PC-9 (cell line): Measurements from ENCODE around the gene ZNF146. TPM values are rescaled to one million over a fixed set of nuclear protein-coding genes. Genes with fewer than 3 reads are reported as not detected.

Experiments
- BruUV-seq: library from RNA; stranded (reverse); fragments of 400-500 nt; replicated peaks from 2 replicates; lab custom pipeline; 2021; lab: Mats Ljungman, UMichigan
- CTCF ChIA-PET: fragments of 300-600 bp; sonication (Branson Sonifier 250); formaldehyde crosslinking; loops from one replicate; lab custom pipeline; 2022; ENCODE audit warnings: antibody characterized with exemption; lab: Charles Lee
- POLR2A ChIA-PET: fragments of 300-600 bp; sonication (Branson Sonifier 250); formaldehyde crosslinking; loops from one replicate; lab custom pipeline; 2022; ENCODE audit warnings: antibody characterized with exemption; ENCODE audit not compliant: unreplicated experiment; lab: Charles Lee
- DNase-seq, 2 experiments: peaks; one replicate each; pipeline versions ENCODE4 v3.0.0 to v3.0.0-alpha.2; 2015 to 2022; ENCODE audit warnings: mixed read lengths in 1 of 2
- H2AFZ ChIP-seq: fragments of 200-600 bp; sonication (generic); 2 replicates; pipeline ENCODE4 v1.8.1; 2017; ENCODE audit warnings: antibody characterized with exemption
- H3F3A ChIP-seq: fragments of 200-600 bp; sonication (generic); 2 replicates; pipeline ENCODE4 v1.8.1; 2017; ENCODE audit warnings: antibody characterized with exemption, mild to moderate bottlenecking, low read depth; ENCODE audit not compliant: insufficient read depth
- H3K27ac ChIP-seq: fragments of 200-600 bp; sonication (generic); 2 replicates; pipeline ENCODE4 v1.6.1; 2016; ENCODE audit warnings: mixed run types
- H3K27me3 ChIP-seq: fragments of 200-600 bp; sonication (generic); 2 replicates; pipeline ENCODE4 v1.6.1; 2016; ENCODE audit warnings: low read depth, mixed run types; ENCODE audit not compliant: insufficient read depth
- H3K36me3 ChIP-seq: fragments of 200-600 bp; sonication (generic); 2 replicates; pipeline ENCODE4 v1.6.1; 2016; ENCODE audit warnings: low read depth, mixed run types
- H3K4me1 ChIP-seq: fragments of 200-600 bp; sonication (generic); replicated peaks from 2 replicates; pipeline ENCODE4 v1.6.1; 2016; ENCODE audit warnings: mixed run types; ENCODE audit not compliant: insufficient read depth
- H3K4me2 ChIP-seq: fragments of 200-600 bp; sonication (generic); 2 replicates; pipeline ENCODE4 v1.6.1; 2017; ENCODE audit warnings: mixed run types
- H3K4me3 ChIP-seq: fragments of 200-600 bp; sonication (generic); 2 replicates; pipeline ENCODE4 v1.6.1; 2016; ENCODE audit warnings: mixed run types
- H3K79me2 ChIP-seq: fragments of 200-600 bp; sonication (generic); 2 replicates; pipeline ENCODE4 v1.6.1; 2017; ENCODE audit warnings: low read depth, mixed run types
- H3K9me2 ChIP-seq: fragments of 200-600 bp; sonication (generic); 2 replicates; pipeline ENCODE4 v1.8.1; 2017; ENCODE audit warnings: mild to moderate bottlenecking; ENCODE audit not compliant: insufficient read depth
- H3K9me3 ChIP-seq: fragments of 200-600 bp; sonication (generic); 2 replicates; pipeline ENCODE4 v1.8.1; 2016; ENCODE audit warnings: low read depth; ENCODE audit not compliant: insufficient read depth
- H4K20me1 ChIP-seq: fragments of 200-600 bp; sonication (generic); 2 replicates; pipeline ENCODE4 v1.8.1; 2017; ENCODE audit not compliant: insufficient read depth
- EZH2 ChIP-seq: fragments of 200-600 bp; sonication (generic); IDR thresholded peaks from 2 replicates; pipeline ENCODE4 v1.8.0; 2017; ENCODE audit warnings: antibody characterized with exemption, low read depth
- intact Hi-C: fragments of 100-400 bp; cut with micrococcal nuclease; formaldehyde crosslinking; loops from one replicate; pipeline ENCODE4 v1.10.0; 2022; ENCODE audit not compliant: unreplicated experiment
- total RNA-seq: library from RNA; stranded (reverse); gene quantifications from 2 replicates; pipeline ENCODE4 v1.2.3, GENCODE V29; 2021
- TF ChIP-seq, protein P1 (sequence below): fragments of 200-600 bp; sonication (generic); conservative IDR thresholded peaks from 2 replicates; pipeline ENCODE4 v1.6.1; 2017; ENCODE audit warnings: mixed run types, antibody characterized with exemption, mild to moderate bottlenecking, moderate library complexity

ZNF146 gene
- total RNA-seq, 1 experiment from 2014 or later = 53.1 TPM

DNA sequence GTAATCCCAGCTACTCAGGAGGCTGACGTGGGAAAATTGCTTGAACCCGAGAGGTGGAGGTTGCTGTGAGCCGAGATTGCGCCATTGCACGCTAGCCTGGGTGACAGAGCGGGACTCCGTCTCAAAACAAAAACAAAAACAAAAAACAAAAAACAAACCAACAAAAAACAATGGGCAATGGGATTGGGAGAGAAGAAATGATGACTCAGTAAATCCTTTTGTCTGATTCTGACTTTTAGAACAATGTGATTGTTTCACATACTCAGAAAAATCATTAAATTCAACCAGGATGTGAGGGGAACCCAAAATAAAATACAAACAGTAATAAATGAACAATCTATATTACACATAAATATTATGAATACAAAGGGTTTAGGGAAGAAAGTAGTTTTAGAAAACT lies 5.5 kb upstream of the ZNF146 start:
- Histone ChIP-seq H3F3A (no peaks in the 10 kb centered on the region), H3K4me3 (no peak overlapping the region), H3K27ac (no peak overlapping the region), H3K27me3 (no peaks in the 10 kb centered on the region), H4K20me1 (no peaks in the 10 kb centered on the region), H3K36me3 (no peaks in the 10 kb centered on the region), H2AFZ (no peak overlapping the region), H3K4me2 (no peak overlapping the region), H3K4me1 (peaks cover 5% of the 10 kb centered on the region), H3K9me2 (no peaks in the 10 kb centered on the region), H3K79me2 (peaks cover 14% of the 10 kb centered on the region), H3K9me3 (no peaks in the 10 kb centered on the region)
- POLR2A ChIA-PET = no interaction called here
- no peak for DNase-seq
- no peak for TF ChIP-seq EZH2
- TF ChIP-seq, protein P1, sequence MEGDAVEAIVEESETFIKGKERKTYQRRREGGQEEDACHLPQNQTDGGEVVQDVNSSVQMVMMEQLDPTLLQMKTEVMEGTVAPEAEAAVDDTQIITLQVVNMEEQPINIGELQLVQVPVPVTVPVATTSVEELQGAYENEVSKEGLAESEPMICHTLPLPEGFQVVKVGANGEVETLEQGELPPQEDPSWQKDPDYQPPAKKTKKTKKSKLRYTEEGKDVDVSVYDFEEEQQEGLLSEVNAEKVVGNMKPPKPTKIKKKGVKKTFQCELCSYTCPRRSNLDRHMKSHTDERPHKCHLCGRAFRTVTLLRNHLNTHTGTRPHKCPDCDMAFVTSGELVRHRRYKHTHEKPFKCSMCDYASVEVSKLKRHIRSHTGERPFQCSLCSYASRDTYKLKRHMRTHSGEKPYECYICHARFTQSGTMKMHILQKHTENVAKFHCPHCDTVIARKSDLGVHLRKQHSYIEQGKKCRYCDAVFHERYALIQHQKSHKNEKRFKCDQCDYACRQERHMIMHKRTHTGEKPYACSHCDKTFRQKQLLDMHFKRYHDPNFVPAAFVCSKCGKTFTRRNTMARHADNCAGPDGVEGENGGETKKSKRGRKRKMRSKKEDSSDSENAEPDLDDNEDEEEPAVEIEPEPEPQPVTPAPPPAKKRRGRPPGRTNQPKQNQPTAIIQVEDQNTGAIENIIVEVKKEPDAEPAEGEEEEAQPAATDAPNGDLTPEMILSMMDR = no peak
- CTCF ChIA-PET = no interaction called here
- intact Hi-C loops = no loop called here
- no TSS peak for BruUV-seq

DNA sequence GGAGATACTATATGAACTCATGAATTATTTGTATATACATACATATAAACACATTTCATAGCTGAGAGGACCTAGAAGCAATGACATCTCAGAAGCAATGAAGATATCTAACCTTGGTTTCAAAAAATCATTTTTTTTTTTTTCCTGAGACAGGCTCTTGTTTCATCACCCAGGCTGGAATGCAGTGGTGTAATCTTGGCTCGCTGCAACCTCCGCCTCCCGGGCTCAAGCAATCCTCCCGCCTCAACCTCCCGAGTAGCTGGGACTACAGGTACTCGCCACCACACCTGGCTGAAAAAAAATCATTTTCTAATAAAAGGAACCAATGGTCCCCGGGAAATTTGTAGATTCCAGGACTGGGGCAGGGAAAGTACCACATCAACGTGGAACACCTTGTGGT lies 4.4 kb upstream of the ZNF146 start:
- Histone ChIP-seq H3K27me3 (no peaks in the 10 kb centered on the region), H3K9me3 (no peaks in the 10 kb centered on the region), H3K4me3 (no peak overlapping the region), H3F3A (no peaks in the 10 kb centered on the region), H2AFZ (no peak overlapping the region), H3K4me1 (peaks cover 5% of the 10 kb centered on the region), H3K9me2 (no peaks in the 10 kb centered on the region), H3K27ac (no peak overlapping the region), H4K20me1 (no peaks in the 10 kb centered on the region), H3K36me3 (no peaks in the 10 kb centered on the region), H3K4me2 (no peak overlapping the region), H3K79me2 (peaks cover 20% of the 10 kb centered on the region)
- ChIA-PET POLR2A (interaction anchor here (0.7 kb wide), 1 partner anchor 328 kb away, joined by 17 read pairs; no protein-coding TSS in a partner anchor), CTCF (no interaction called here)
- no TSS peak for BruUV-seq
- intact Hi-C loops = loop anchor here (5.0 to 10.0 kb wide), 2 partner anchors 277 to 564 kb away; partner anchors contain the start of genes ZNF566 and ZNF850
- DNase-seq = no peak
- TF ChIP-seq EZH2 = no peak
- TF ChIP-seq, protein P1 = no peak

DNA sequence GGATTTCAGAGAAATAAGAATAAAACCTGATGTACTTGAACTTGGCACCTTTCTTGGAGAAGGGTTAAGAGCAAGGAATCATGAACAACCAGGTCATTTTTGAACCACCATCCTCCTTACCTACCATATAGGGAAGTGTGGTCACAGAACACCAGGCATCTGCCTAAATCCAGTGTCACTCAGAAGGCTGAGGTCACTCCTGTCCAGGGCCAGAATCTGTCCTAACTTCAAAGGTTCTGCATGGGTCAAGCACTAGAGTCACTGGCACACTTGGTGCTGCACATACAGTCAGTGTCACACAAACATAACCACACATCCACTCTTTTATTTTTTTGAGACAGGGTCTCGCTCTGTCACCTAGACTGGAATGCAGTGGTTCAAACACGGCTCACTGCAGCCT lies 2.0 kb upstream of the ZNF146 start:
- Histone ChIP-seq H2AFZ (no peak overlapping the region), H3K9me2 (no peaks in the 10 kb centered on the region), H3K27ac (no peak overlapping the region), H3K4me2 (no peak overlapping the region), H3K9me3 (no peaks in the 10 kb centered on the region), H3K36me3 (peaks cover 6% of the 10 kb centered on the region; the same call in 1 of the 2 replicates), H3K27me3 (no peaks in the 10 kb centered on the region), H3F3A (no peaks in the 10 kb centered on the region), H3K4me3 (no peak overlapping the region), H3K4me1 (peaks cover 5% of the 10 kb centered on the region), H4K20me1 (no peaks in the 10 kb centered on the region), H3K79me2 (peaks cover 44% of the 10 kb centered on the region)
- intact Hi-C loops = loop anchor here (5.0 to 10.0 kb wide), 2 partner anchors 274 to 562 kb away; partner anchors contain the start of genes ZNF566 and ZNF850
- TF ChIP-seq, protein P1 = no peak
- no peak for TF ChIP-seq EZH2
- POLR2A ChIA-PET = interaction anchor here (0.7 kb wide), 1 partner anchor 242 kb away, joined by 3 read pairs; no protein-coding TSS in a partner anchor
- CTCF ChIA-PET = no interaction called here
- no peak for DNase-seq
- BruUV-seq = no TSS peak
